Panc1 (cell line): ENCODE data around the gene ITGB8. TPM values are rescaled to one million over a fixed set of nuclear protein-coding genes. Genes with fewer than 3 reads are reported as not detected.

Source experiments
- ATAC-seq: fragments of 200-7000 bp; cut with Tn5 transposase; 2 replicates; pipeline ENCODE4 v1.9.1; 2020; ENCODE audit warnings: mild to moderate bottlenecking, moderate library complexity
- BruUV-seq: library from RNA; stranded (reverse); fragments of 400-500 nt; replicated peaks from 2 replicates; lab custom pipeline; 2021; lab: Mats Ljungman, UMichigan
- CTCF ChIA-PET: fragments of 300-600 bp; sonication (Branson Sonifier 250); formaldehyde crosslinking; loops from one replicate; lab custom pipeline; 2022; ENCODE audit warnings: antibody characterized with exemption; lab: Charles Lee
- POLR2A ChIA-PET: fragments of 300-600 bp; sonication (Branson Sonifier 250); formaldehyde crosslinking; loops from one replicate; lab custom pipeline; 2022; ENCODE audit warnings: antibody characterized with exemption; lab: Charles Lee
- DNase-seq: peaks from one replicate; pipeline ENCODE4 v3.0.0-alpha.2; 2010; ENCODE audit warnings: low read depth, low spot score
- H3K27ac ChIP-seq: 2 replicates; pipeline ENCODE4 v1.5.1; 2011; ENCODE audit warnings: mild to moderate bottlenecking, low read length, inconsistent platforms
- H3K27me3 ChIP-seq: fragments of 200-500 bp; sonication (Bioruptor generic); 2 replicates; pipeline ENCODE4 v1.6.0; 2014; ENCODE audit warnings: low read length, inconsistent platforms; ENCODE audit not compliant: control insufficient read depth, insufficient read depth
- H3K36me3 ChIP-seq: fragments of 200-500 bp; sonication (Bioruptor generic); 2 replicates; pipeline ENCODE4 v1.5.1; 2014; ENCODE audit warnings: inconsistent platforms, mild to moderate bottlenecking, low read length, moderate library complexity; ENCODE audit not compliant: control insufficient read depth, insufficient read depth
- H3K4me1 ChIP-seq: 2 replicates; pipeline ENCODE4 v1.5.1; 2011; ENCODE audit warnings: inconsistent platforms, mild to moderate bottlenecking, low read length, moderate library complexity; ENCODE audit not compliant: control insufficient read depth, insufficient read depth
- H3K4me3 ChIP-seq, 2 experiments: 2 replicates each; pipeline ENCODE4 v1.5.1; 2011 to 2012; ENCODE audit warnings: low read depth in 2 of 2, low read length in 2 of 2, mild to moderate bottlenecking in 2 of 2, inconsistent platforms in 1 of 2, moderate library complexity in 1 of 2
- H3K9me3 ChIP-seq: fragments of 200-500 bp; sonication (Bioruptor generic); 2 replicates; pipeline ENCODE4 v1.5.1; 2014; ENCODE audit warnings: low read depth, mild to moderate bottlenecking, inconsistent platforms, low read length, moderate library complexity; ENCODE audit not compliant: control insufficient read depth, insufficient read depth
- POLR2AphosphoS5 ChIP-seq: IDR thresholded peaks from 2 replicates; pipeline ENCODE4 v1.6.1; 2012; ENCODE audit warnings: mild to moderate bottlenecking, low read depth, low read length, moderate library complexity
- SIN3A ChIP-seq: IDR thresholded peaks from 2 replicates; pipeline ENCODE4 v1.6.1; 2012; ENCODE audit warnings: low read depth, mild to moderate bottlenecking, low read length, moderate library complexity, borderline replicate concordance; ENCODE audit not compliant: insufficient read depth
- TCF7L2 ChIP-seq: IDR thresholded peaks from 2 replicates; pipeline ENCODE4 v1.6.1; 2011; ENCODE audit warnings: mild to moderate bottlenecking, low read depth, low read length, inconsistent platforms
- in situ Hi-C: cut with HindIII; loops from 2 replicates; pipeline ENCODE4 v1.10.0; 2016; ENCODE audit warnings: low sequenced_read_pairs, low pct_unique_long_range_greater_than_20kb
- intact Hi-C: fragments of 100-400 bp; cut with micrococcal nuclease; formaldehyde crosslinking; loops from one replicate; pipeline ENCODE4 v1.10.0; 2022; ENCODE audit not compliant: unreplicated experiment
- total RNA-seq: library from RNA; stranded (reverse); gene quantifications from one replicate; pipeline ENCODE4 v1.2.1, GENCODE V29; 2021; ENCODE audit not compliant: unreplicated experiment
- TF ChIP-seq, protein P1 (sequence below), 2 experiments: IDR thresholded peaks; 2 replicates each; pipeline ENCODE4 v1.6.1; 2011 to 2012; ENCODE audit warnings: low read depth in 2 of 2, control low read depth in 1 of 2, low read length in 1 of 2, mild to moderate bottlenecking in 1 of 2, moderate library complexity in 1 of 2; ENCODE audit not compliant: insufficient read depth in 1 of 2
- TF ChIP-seq, protein P2 (sequence below): fragments of 450-650 bp; IDR thresholded peaks from 2 replicates; pipeline ENCODE4 v1.5.1; 2017; ENCODE audit warnings: mild to moderate bottlenecking

The ITGB8 gene
- total RNA-seq, 1 experiment from 2014 or later, result 4.9 TPM

DNA sequence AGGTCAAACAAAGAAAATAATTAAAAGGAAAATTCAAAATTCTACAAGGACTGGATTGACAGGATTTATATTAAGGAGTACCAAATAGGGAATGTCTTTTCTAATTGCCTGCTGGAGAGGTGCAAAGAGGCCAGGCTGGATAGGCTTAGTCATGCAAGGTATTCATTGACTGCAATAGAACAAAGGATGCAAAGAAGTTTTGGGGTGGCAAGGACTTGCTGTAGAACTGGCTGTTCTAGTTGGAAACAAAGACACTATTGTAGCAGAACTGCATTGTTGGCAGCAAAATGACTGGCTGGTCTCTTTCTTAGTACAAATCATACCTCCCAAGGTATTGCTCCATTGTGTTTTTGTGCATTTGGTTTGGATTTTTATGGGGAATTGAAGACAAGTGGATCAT lies 10.1 kb downstream of the ITGB8 start:
- ATAC-seq, result no peak
- in situ Hi-C loops, result no loop called here
- H3K36me3 ChIP-seq, result no peaks in the 10 kb centered on the region
- no TSS peak for BruUV-seq
- no peaks in the 10 kb centered on the region for H3K9me3 ChIP-seq
- H3K4me3 ChIP-seq, result no peak overlapping the region
- ChIA-PET CTCF (no interaction called here), POLR2A (no interaction called here)
- H3K4me1 ChIP-seq, result no peaks in the 10 kb centered on the region
- intact Hi-C loops, result no loop called here
- no peak for TF ChIP-seq SIN3A
- TF ChIP-seq POLR2AphosphoS5, result no peak
- TF ChIP-seq TCF7L2, result no peak
- TF ChIP-seq, protein P1, sequence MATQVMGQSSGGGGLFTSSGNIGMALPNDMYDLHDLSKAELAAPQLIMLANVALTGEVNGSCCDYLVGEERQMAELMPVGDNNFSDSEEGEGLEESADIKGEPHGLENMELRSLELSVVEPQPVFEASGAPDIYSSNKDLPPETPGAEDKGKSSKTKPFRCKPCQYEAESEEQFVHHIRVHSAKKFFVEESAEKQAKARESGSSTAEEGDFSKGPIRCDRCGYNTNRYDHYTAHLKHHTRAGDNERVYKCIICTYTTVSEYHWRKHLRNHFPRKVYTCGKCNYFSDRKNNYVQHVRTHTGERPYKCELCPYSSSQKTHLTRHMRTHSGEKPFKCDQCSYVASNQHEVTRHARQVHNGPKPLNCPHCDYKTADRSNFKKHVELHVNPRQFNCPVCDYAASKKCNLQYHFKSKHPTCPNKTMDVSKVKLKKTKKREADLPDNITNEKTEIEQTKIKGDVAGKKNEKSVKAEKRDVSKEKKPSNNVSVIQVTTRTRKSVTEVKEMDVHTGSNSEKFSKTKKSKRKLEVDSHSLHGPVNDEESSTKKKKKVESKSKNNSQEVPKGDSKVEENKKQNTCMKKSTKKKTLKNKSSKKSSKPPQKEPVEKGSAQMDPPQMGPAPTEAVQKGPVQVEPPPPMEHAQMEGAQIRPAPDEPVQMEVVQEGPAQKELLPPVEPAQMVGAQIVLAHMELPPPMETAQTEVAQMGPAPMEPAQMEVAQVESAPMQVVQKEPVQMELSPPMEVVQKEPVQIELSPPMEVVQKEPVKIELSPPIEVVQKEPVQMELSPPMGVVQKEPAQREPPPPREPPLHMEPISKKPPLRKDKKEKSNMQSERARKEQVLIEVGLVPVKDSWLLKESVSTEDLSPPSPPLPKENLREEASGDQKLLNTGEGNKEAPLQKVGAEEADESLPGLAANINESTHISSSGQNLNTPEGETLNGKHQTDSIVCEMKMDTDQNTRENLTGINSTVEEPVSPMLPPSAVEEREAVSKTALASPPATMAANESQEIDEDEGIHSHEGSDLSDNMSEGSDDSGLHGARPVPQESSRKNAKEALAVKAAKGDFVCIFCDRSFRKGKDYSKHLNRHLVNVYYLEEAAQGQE (IDR thresholded peaks at IDR 0.05; ENCODE audit: insufficient read depth in 1 of 2, low read depth in 2 of 2, low read length in 1 of 2), result no peak
- TF ChIP-seq, protein P2, sequence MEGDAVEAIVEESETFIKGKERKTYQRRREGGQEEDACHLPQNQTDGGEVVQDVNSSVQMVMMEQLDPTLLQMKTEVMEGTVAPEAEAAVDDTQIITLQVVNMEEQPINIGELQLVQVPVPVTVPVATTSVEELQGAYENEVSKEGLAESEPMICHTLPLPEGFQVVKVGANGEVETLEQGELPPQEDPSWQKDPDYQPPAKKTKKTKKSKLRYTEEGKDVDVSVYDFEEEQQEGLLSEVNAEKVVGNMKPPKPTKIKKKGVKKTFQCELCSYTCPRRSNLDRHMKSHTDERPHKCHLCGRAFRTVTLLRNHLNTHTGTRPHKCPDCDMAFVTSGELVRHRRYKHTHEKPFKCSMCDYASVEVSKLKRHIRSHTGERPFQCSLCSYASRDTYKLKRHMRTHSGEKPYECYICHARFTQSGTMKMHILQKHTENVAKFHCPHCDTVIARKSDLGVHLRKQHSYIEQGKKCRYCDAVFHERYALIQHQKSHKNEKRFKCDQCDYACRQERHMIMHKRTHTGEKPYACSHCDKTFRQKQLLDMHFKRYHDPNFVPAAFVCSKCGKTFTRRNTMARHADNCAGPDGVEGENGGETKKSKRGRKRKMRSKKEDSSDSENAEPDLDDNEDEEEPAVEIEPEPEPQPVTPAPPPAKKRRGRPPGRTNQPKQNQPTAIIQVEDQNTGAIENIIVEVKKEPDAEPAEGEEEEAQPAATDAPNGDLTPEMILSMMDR, result no peak
- no peak for DNase-seq
- no peak overlapping the region for H3K27ac ChIP-seq
- no peaks in the 10 kb centered on the region for H3K27me3 ChIP-seq

DNA sequence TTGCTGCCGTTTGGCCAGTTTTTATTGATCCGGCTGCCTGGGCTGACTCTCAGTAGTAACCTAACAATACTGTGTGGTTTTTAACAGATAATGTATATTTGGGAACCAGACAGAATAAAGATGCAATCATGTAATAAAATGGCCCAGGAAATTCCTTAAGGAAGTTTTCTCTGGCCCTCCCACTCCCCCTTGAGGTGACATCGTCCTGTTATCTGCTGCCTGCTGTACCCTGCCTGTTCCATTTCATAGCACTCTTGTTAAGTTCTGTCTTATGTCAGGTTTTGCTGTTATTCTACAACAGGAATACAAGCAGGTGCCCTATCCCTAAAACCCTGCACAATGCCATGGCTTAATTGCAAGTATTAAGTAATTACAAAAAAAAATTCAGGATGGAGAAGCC lies 12.5 kb downstream of the ITGB8 start:
- in situ Hi-C loops (no loop called here), intact Hi-C loops (no loop called here)
- Histone ChIP-seq H3K4me1 (no peaks in the 10 kb centered on the region), H3K4me3 (no peak overlapping the region), H3K27ac (no peak overlapping the region), H3K36me3 (no peaks in the 10 kb centered on the region), H3K9me3 (no peaks in the 10 kb centered on the region), H3K27me3 (no peaks in the 10 kb centered on the region)
- ChIA-PET CTCF (no interaction called here), POLR2A (no interaction called here)
- TF ChIP-seq POLR2AphosphoS5 (no peak), SIN3A (no peak), TCF7L2 (no peak)
- TF ChIP-seq, protein P2, result peak; percentile 30
- TF ChIP-seq, protein P1 (IDR thresholded peaks at IDR 0.05; ENCODE audit: insufficient read depth in 1 of 2, low read depth in 2 of 2, low read length in 1 of 2), result no peak
- BruUV-seq, result no TSS peak
- ATAC-seq (no peak), DNase-seq (no peak)
